ENCODE results near the gene CTDP1.

The CTDP1 gene

GRCh38 chr18:79760881-79761280 lies 81.3 kb downstream of the CTDP1 start:
- TF ChIP-seq, protein P1, sequence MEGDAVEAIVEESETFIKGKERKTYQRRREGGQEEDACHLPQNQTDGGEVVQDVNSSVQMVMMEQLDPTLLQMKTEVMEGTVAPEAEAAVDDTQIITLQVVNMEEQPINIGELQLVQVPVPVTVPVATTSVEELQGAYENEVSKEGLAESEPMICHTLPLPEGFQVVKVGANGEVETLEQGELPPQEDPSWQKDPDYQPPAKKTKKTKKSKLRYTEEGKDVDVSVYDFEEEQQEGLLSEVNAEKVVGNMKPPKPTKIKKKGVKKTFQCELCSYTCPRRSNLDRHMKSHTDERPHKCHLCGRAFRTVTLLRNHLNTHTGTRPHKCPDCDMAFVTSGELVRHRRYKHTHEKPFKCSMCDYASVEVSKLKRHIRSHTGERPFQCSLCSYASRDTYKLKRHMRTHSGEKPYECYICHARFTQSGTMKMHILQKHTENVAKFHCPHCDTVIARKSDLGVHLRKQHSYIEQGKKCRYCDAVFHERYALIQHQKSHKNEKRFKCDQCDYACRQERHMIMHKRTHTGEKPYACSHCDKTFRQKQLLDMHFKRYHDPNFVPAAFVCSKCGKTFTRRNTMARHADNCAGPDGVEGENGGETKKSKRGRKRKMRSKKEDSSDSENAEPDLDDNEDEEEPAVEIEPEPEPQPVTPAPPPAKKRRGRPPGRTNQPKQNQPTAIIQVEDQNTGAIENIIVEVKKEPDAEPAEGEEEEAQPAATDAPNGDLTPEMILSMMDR (IDR thresholded peaks at IDR 0.05) = no peak
- intact Hi-C loops (cut with DNase I; ENCODE audit: low total_unique reads) = no loop called here
- Histone ChIP-seq H3K9me3 (peaks cover 0 to 7% (median 7%) of the 10 kb centered on the region in 3 donors), H3K36me3 (peaks cover 5% of the 10 kb centered on the region in 3 donors), H3K27me3 (no peaks in the 10 kb centered on the region), H3K4me1 (no peaks in the 10 kb centered on the region), H3K27ac (no peak overlapping the region), H3K4me3 (no peak overlapping the region)
- no peak for DNase-seq

- DNase-seq = peak in 1 of 2 donors; percentile 6
- no peaks in the 10 kb centered on the region for H3K36me3 ChIP-seq
- no peaks in the 10 kb centered on the region for H3K27me3 ChIP-seq
- H3K9me3 ChIP-seq = peaks cover 0 to 20% (median 16%) of the 10 kb centered on the region in 3 donors
- no peak overlapping the region for H3K4me3 ChIP-seq
- TF ChIP-seq, protein P1 (IDR thresholded peaks at IDR 0.05) = no peak
- H3K4me1 ChIP-seq = no peaks in the 10 kb centered on the region
- H3K27ac ChIP-seq = no peak overlapping the region
- intact Hi-C loops (cut with DNase I; ENCODE audit: low total_unique reads) = no loop called here
These were observed 83.8 kb downstream of the CTDP1 start for GRCh38 chr18:79763407-79763806.

DNA sequence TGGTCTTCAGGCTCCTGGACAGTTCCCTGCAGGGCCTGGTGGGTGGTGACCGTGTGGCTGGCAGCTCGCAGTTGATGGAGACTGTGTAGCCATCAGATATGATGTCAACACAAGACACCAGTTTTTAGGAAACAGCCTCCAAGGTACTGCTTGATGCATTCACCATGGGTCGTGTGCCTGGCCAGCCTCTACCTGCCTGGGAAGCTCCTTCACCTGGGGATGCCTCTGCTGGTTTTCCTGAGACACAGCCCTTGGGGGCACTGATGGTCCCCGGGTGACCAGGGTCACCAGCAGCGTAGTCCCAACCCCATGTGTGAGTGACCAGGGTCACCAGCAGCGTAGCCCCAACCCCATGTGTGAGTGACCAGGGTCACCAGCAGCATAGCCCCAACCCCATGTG lies 84.5 kb downstream of the CTDP1 start:
- DNase-seq = peak in 1 of 2 donors; percentile 23
- intact Hi-C loops (cut with DNase I; ENCODE audit: low total_unique reads) = no loop called here

DNA sequence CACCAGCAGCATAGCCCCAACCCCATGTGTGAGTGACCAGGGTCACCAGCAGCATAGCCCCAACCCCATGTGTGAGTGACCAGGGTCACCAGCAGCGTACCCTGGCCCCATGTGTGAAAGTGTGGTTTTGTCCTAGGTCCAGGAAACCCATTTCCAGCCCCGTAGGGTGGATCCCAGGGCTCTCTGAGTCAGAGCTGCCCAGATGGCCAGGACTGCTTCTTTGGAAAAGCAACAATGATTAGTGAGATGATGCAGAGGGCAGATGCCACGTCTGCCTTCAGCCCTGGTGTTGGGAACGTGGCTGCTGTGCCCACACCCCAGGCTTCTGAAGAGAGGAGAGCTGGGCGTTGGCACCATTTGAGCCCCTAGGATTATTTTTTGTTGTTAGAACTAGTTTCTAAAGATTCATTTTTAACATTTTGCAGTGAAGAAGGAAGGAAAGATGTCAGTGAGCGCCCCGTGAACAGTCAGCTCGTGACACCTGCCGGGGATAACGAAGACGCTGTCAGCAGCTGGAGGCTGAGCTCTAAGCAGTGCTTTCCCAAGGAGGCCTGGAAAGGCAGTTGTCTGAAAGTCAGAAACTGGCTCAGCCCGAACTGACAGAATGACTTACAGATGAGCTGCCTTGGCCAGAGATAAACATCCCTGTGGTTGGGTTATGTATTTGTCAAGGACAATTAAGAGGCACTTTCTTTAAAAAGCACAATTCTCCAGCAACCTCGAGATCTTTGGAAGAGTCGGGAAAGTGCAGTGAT lies 86.1 kb downstream of the CTDP1 start:
- TF ChIP-seq, protein P1 (IDR thresholded peaks at IDR 0.05) = no peak
- intact Hi-C loops (cut with DNase I; ENCODE audit: low total_unique reads) = no loop called here
- peak in 1 of 2 donors; percentile 38 for DNase-seq
- no peak overlapping the region for H3K4me3 ChIP-seq
- H3K9me3 ChIP-seq = peaks cover 0 to 18% (median 18%) of the 10 kb centered on the region in 3 donors
- H3K27ac ChIP-seq = no peak overlapping the region
- H3K27me3 ChIP-seq = no peaks in the 10 kb centered on the region
- H3K4me1 ChIP-seq = no peaks in the 10 kb centered on the region
- H3K36me3 ChIP-seq = no peaks in the 10 kb centered on the region

More for the DNA sequence above, 84.5 kb downstream of the CTDP1 start:
- Histone ChIP-seq H3K27ac (no peak overlapping the region), H3K36me3 (no peaks in the 10 kb centered on the region), H3K4me3 (no peak overlapping the region), H3K4me1 (no peaks in the 10 kb centered on the region), H3K27me3 (no peaks in the 10 kb centered on the region), H3K9me3 (peaks cover 0 to 16% (median 13%) of the 10 kb centered on the region in 3 donors)
- TF ChIP-seq, protein P1 (IDR thresholded peaks at IDR 0.05) = no peak

- intact Hi-C loops (cut with DNase I; ENCODE audit: low total_unique reads) = no loop called here
- H3K4me3 ChIP-seq = no peak overlapping the region
- H3K9me3 ChIP-seq = peaks cover 0 to 18% (median 18%) of the 10 kb centered on the region in 3 donors
- TF ChIP-seq, protein P1 (IDR thresholded peaks at IDR 0.05) = no peak
- H3K27me3 ChIP-seq = no peaks in the 10 kb centered on the region
- no peak overlapping the region for H3K27ac ChIP-seq
- DNase-seq = peak in 1 of 2 donors; percentile 35
- H3K4me1 ChIP-seq = no peaks in the 10 kb centered on the region
- H3K36me3 ChIP-seq = no peaks in the 10 kb centered on the region
These were observed 86.7 kb downstream of the CTDP1 start for GRCh38 chr18:79766308-79766707.

Data from tibial artery (tissue), 4 donors.